Measurements from ENCODE around the gene MAD1L1. TPM values are rescaled to one million over a fixed set of nuclear protein-coding genes. Genes with fewer than 3 reads are reported as not detected.

MAD1L1 gene
- total RNA-seq, 1 donor from 2014 or later, result 55.0 TPM

- Mint-ChIP-seq H3K4me1 (ENCODE audit: low read depth) (no peaks in the 10 kb centered on the region), H3K4me3 (ENCODE audit: low read depth) (no peak overlapping the region), H3K9me3 (no peaks in the 10 kb centered on the region), H3K27ac (no peak overlapping the region), H3K27me3 (ENCODE audit: low read depth) (no peaks in the 10 kb centered on the region), H3K36me3 (ENCODE audit: low read depth) (no peaks in the 10 kb centered on the region)
- intact Hi-C loops (cut with micrococcal nuclease), result no loop called here
- DNase-seq (ENCODE audit: low spot score), result no peak
Observed at GRCh38 chr7:1902231-1902855, 330.4 kb downstream of the MAD1L1 start.

GRCh38 chr7:1901431-1902210 lies 331.1 kb downstream of the MAD1L1 start:
- Mint-ChIP-seq H3K4me1 (ENCODE audit: low read depth) (no peaks in the 10 kb centered on the region), H3K9me3 (no peaks in the 10 kb centered on the region), H3K36me3 (ENCODE audit: low read depth) (peaks cover 4% of the 10 kb centered on the region), H3K27me3 (ENCODE audit: low read depth) (no peaks in the 10 kb centered on the region), H3K4me3 (ENCODE audit: low read depth) (no peak overlapping the region), H3K27ac (no peak overlapping the region)
- DNase-seq (ENCODE audit: low spot score), result no peak
- intact Hi-C loops (cut with micrococcal nuclease), result no loop called here

DNA sequence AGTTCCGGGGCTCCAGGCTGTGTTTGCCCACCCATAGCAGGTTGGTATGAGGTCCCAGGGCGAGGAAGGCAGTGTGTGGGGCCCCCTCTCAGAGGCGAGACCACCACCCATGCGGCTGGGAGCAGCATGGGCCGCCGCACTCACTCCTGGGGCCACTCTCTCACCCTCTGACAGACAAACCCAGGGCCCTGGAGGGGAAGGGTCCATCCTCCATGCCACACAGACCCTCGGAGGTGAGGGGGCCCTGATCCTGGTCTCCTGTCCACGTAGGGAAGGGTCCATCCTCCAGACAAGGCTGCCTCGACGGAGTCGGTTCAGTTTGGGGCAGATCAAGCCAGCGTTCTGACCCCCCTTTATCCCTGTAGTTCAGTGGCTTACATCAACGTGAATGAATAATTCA lies 331.9 kb downstream of the MAD1L1 start:
- Mint-ChIP-seq H3K4me3 (ENCODE audit: low read depth) (no peak overlapping the region), H3K9me3 (no peaks in the 10 kb centered on the region), H3K36me3 (ENCODE audit: low read depth) (peaks cover 4% of the 10 kb centered on the region), H3K27ac (no peak overlapping the region), H3K27me3 (ENCODE audit: low read depth) (no peaks in the 10 kb centered on the region), H3K4me1 (ENCODE audit: low read depth) (no peaks in the 10 kb centered on the region)
- DNase-seq (ENCODE audit: low spot score), result no peak
- intact Hi-C loops (cut with micrococcal nuclease), result no loop called here

DNA sequence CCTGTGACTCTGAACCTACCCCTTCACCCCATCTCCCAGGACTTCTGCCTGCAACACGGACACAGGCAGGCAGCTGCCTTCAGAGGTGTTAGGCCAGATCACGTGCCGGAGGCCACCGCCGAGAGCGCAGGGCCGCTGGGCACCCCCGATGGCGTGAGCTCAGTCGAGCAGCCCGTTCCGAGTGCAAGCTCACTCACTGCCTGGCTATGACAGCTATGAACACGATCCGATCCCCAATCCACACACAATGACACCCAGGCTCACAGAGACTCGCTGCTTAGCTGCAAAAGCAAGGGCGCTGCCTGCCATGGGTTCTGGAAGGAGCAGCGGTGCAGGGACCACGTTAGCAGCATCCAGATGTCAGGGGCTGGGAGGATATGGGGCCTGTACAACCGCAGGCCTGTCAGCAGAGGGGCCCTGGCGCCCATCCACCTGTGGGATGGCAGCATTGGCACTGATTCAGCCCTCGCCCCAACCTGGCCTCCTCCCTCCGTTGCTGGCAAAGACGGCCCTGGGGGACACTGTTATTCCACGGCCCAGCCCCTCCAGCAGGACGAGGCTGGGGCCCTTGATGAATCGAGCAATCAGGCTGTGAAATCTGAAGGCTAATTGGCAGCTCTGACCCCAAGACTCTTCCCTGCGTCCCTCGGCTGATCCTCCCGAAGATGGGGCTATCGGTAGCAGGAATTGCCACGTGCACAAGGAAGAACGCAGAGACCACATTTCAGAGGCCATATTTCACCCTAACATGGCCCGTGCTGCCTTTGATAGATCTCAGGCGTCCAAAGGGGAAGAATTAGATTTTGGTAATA lies 332.6 kb downstream of the MAD1L1 start:
- Mint-ChIP-seq H3K27me3 (ENCODE audit: low read depth) (no peaks in the 10 kb centered on the region), H3K4me1 (ENCODE audit: low read depth) (no peaks in the 10 kb centered on the region), H3K36me3 (ENCODE audit: low read depth) (peaks cover 4% of the 10 kb centered on the region), H3K27ac (no peak overlapping the region), H3K4me3 (ENCODE audit: low read depth) (no peak overlapping the region), H3K9me3 (no peaks in the 10 kb centered on the region)
- DNase-seq (ENCODE audit: low spot score), result no peak
- intact Hi-C loops (cut with micrococcal nuclease), result no loop called here

DNA sequence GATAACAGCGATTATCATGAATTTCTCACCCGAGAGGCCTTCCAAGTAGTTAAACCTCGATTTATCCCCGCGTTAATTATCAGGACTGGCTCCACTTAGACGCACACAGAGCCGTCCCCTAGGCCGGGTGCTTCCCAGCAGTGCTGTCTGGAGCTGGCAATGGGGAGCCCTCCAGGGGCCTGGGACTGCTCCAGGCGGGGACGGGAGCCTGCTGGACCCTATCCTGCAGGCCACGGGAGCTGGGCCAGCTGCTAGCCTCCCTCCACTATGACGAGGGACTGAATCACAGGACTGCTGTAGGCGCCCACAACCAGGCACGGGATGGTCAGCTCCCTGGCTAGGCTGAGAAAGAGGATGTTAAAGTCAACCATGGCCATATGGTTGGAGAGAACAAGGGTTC lies 333.5 kb downstream of the MAD1L1 start:
- intact Hi-C loops (cut with micrococcal nuclease), result no loop called here
- DNase-seq (ENCODE audit: low spot score), result no peak
- no peaks in the 10 kb centered on the region for H3K4me1 Mint-ChIP-seq (ENCODE audit: low read depth)
- no peaks in the 10 kb centered on the region for H3K27me3 Mint-ChIP-seq (ENCODE audit: low read depth)
- H3K36me3 Mint-ChIP-seq (ENCODE audit: low read depth), result peaks cover 4% of the 10 kb centered on the region
- no peaks in the 10 kb centered on the region for H3K9me3 Mint-ChIP-seq
- no peak overlapping the region for H3K4me3 Mint-ChIP-seq (ENCODE audit: low read depth)
- H3K27ac Mint-ChIP-seq, result no peak overlapping the region

DNA sequence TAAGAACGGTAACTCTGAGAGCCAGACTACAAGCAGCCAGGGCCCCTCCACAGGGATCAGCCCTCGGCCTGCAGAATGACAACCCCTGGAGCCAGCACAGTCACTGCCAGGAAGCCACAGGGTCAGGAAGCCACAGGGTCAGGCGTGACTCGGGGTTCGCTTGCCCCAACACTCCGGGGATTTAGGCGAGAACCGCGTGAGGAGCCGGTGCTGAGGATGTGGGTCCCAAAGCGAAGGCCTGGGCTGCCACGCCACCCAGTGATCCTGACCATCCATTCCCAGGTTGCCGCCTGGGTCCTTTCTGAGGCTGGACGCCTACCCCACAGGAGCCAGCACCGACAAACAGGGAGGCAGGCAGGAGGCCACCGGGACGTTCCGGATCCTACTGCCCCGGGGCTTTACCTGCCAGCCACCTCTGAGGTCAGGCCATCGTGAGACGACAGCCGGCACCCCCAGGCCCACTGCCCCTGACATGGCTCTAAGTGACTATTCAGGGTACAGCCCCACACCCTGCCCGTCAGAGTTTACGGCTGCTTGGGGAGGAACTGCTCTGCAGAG lies 334.0 kb downstream of the MAD1L1 start:
- Mint-ChIP-seq H3K27me3 (ENCODE audit: low read depth) (no peaks in the 10 kb centered on the region), H3K36me3 (ENCODE audit: low read depth) (peaks cover 4% of the 10 kb centered on the region), H3K9me3 (no peaks in the 10 kb centered on the region), H3K4me1 (ENCODE audit: low read depth) (no peaks in the 10 kb centered on the region), H3K4me3 (ENCODE audit: low read depth) (no peak overlapping the region), H3K27ac (no peak overlapping the region)
- intact Hi-C loops (cut with micrococcal nuclease), result no loop called here
- DNase-seq (ENCODE audit: low spot score), result no peak

GRCh38 chr7:1897861-1898627 lies 334.7 kb downstream of the MAD1L1 start:
- Mint-ChIP-seq H3K27ac (no peak overlapping the region), H3K36me3 (ENCODE audit: low read depth) (peaks cover 4% of the 10 kb centered on the region), H3K9me3 (no peaks in the 10 kb centered on the region), H3K27me3 (ENCODE audit: low read depth) (no peaks in the 10 kb centered on the region), H3K4me3 (ENCODE audit: low read depth) (no peak overlapping the region), H3K4me1 (ENCODE audit: low read depth) (no peaks in the 10 kb centered on the region)
- intact Hi-C loops (cut with micrococcal nuclease), result no loop called here
- DNase-seq (ENCODE audit: low spot score), result no peak

GRCh38 chr7:1897076-1897860 lies 335.5 kb downstream of the MAD1L1 start:
- Mint-ChIP-seq H3K27ac (no peak overlapping the region), H3K4me3 (ENCODE audit: low read depth) (no peak overlapping the region), H3K9me3 (no peaks in the 10 kb centered on the region), H3K4me1 (ENCODE audit: low read depth) (no peaks in the 10 kb centered on the region), H3K27me3 (ENCODE audit: low read depth) (no peaks in the 10 kb centered on the region), H3K36me3 (ENCODE audit: low read depth) (peaks cover 4% of the 10 kb centered on the region)
- DNase-seq (ENCODE audit: low spot score), result no peak
- intact Hi-C loops (cut with micrococcal nuclease), result no loop called here

DNA sequence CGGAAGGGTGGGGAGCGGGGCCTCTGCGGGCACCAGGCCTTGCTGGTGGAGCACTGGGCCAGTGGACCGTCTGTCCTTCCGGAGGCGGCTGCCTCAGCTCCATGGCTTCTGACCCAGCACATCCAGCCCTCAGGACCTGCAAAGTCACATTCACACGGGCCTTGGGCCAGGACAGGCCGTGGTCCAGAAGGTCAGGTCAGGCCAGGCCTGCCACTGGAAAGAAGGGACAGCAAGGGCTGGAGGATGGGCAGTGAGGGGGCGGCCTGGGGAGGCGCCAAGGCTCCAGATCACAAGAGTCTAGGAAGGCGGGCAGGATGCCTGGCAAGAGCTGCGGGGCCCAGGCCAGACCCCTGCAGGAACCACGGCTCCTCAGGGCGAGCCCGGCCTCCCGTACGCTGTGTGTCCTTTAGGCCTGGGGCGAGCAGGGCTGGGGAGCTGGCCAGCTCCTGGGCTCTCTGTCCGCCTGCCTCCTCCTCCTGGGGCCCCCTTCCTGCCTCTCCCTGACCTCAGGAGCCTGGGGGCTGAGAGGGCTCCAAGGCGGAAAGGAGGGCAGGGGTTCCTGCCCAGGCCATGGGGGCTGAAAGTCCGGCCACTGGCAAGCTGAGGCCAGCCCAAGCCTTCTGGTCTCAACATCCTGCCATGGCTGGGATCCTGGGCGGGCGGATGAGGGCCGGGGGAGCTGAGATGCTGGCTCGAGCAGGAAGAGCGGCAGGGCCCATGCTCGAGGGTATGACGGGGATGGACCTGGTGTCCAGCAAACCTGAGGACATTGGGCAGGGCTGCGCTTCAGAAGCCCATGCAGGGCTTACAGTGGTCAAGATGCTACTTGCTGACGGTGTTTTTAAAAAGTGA lies 336.9 kb downstream of the MAD1L1 start:
- DNase-seq (ENCODE audit: low spot score), result no peak
- H3K4me3 Mint-ChIP-seq (ENCODE audit: low read depth), result no peak overlapping the region
- H3K36me3 Mint-ChIP-seq (ENCODE audit: low read depth), result peaks cover 8% of the 10 kb centered on the region
- H3K27me3 Mint-ChIP-seq (ENCODE audit: low read depth), result no peaks in the 10 kb centered on the region
- no peak overlapping the region for H3K27ac Mint-ChIP-seq
- no peaks in the 10 kb centered on the region for H3K4me1 Mint-ChIP-seq (ENCODE audit: low read depth)
- intact Hi-C loops (cut with micrococcal nuclease), result no loop called here
- no peaks in the 10 kb centered on the region for H3K9me3 Mint-ChIP-seq

GRCh38 chr7:1894906-1895663 lies 337.7 kb downstream of the MAD1L1 start:
- no peaks in the 10 kb centered on the region for H3K27me3 Mint-ChIP-seq (ENCODE audit: low read depth)
- peaks cover 3% of the 10 kb centered on the region for H3K4me1 Mint-ChIP-seq (ENCODE audit: low read depth)
- peaks cover 11% of the 10 kb centered on the region for H3K36me3 Mint-ChIP-seq (ENCODE audit: low read depth)
- no peaks in the 10 kb centered on the region for H3K9me3 Mint-ChIP-seq
- no peak overlapping the region for H3K4me3 Mint-ChIP-seq (ENCODE audit: low read depth)
- no peak overlapping the region for H3K27ac Mint-ChIP-seq
- no peak for DNase-seq (ENCODE audit: low spot score)
- intact Hi-C loops (cut with micrococcal nuclease), result no loop called here

All from activated T-helper 2 cell treated with anti-CD3 and anti-CD28 coated beads, Interferon-gamma antibody, Interleukin-2, Interleukin-4, amounts not matched to agents 10 μg/mL and 5 μg/mL and 100 μg/mL, durations not matched to agents 14 hours and 24 hours and 36 hours (primary cell).